Esophagus squamous epithelium (tissue), 4 donors: ENCODE results near the gene CREB5.

ENCODE experiments used
- CTCF ChIP-seq, 6 experiments: fragments of 450-650 bp in 4 of 6; fragments of 200-600 bp in 2 of 6; sonication (generic) in 2 of 6; IDR thresholded peaks; one replicate each; pipeline ENCODE4 v1.5.1; 2016 to 2019; ENCODE audit warnings: antibody characterized with exemption in 6 of 6, mild to moderate bottlenecking in 4 of 6, moderate library complexity in 4 of 6
- POLR2A ChIP-seq, 4 donors: fragments of 450-650 bp; IDR thresholded peaks; one replicate each; pipeline ENCODE4 v1.6.1; 2017; ENCODE audit warnings: antibody characterized with exemption in 4 of 4, mild to moderate bottlenecking in 4 of 4, moderate library complexity in 3 of 4

- TF ChIP-seq CTCF (IDR thresholded peaks at IDR 0.05) (no peak), POLR2A (IDR thresholded peaks at IDR 0.05) (no peak)
These were observed 6.7 kb upstream of the CREB5 start for GRCh38 chr7:28405662-28406061.
